GM21737 (cell line): ENCODE results near the gene STPG1.
A peak's percentile ranks its signal among the peaks of the same experiment; 100 is the strongest.

Source experiments
- ATAC-seq: cut with Tn5 transposase; IDR thresholded peaks from one replicate; pipeline ENCODE4 v1.9.1; 2021; ENCODE audit warnings: mild to moderate bottlenecking, moderate library complexity; ENCODE audit not compliant: unreplicated experiment

STPG1 gene

DNA sequence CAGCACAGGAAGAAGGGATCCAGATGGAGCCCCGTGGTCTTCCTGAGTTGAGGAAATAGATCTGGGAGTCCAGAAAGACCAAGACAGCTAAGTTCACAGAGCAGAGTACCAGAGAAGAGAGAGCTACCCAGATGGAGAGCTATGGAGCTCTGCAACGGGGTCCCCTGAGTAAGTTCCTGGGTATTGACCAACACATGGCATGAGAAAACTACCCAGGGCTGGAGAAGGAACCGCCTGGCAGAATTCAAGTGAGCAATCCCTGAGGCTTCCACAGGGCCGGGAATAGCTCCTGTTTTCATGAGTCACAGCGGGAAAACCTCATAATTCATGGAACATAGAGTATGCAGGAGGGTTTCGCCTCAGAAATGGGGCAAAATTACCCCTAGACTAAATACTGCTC, 19.7 kb downstream of the STPG1 start:
- no peak for ATAC-seq

DNA sequence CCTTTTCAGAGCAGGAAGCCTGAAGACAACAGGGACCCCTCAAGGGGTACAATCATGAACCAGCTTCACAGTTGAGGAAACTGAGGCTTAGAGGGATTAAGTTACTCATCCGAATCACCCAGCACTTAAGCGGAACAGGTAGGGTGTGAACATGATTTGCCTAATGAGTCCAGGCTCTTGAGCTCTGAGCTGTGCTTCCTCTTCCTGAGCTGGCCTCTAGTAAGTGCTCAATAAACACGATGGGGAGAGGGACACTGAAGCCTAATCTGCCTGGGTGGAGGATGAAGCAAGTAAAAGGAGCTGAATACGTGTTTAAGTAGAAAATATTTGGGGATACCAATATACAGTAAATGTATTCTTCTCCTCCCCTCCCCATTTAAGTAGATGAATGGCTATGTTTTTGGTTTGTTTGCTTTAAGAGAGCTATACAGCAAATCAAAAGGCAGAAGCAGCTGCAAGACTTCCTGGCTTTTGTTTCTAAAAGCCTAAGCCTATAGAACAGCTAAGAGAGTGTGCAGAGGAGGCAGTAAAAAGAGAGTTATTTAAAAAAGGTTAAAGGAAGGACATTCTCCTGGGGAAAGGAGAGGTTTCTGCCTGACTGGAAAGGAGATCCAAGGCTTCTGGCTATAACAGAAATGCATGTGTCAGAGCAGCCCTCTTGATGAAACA, 20.5 kb downstream of the STPG1 start:
- ATAC-seq: no peak

DNA sequence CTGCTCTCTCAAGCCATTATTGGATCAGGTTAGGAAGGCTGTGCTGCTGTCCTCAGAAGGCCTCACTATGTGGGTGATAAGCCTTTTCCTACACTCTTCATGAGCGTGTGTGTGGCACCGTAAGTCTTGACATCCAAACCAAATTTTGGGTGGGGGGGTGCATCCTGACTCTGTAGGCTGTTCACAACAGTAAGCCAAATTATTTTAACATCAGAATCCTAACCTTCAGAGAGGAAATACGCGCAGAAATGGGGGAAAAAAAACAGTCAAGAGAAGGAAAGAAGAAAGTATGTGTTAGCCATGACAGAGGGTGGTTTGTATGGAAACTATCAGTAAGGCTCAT, 21.0 kb downstream of the STPG1 start:
- ATAC-seq: no peak

DNA sequence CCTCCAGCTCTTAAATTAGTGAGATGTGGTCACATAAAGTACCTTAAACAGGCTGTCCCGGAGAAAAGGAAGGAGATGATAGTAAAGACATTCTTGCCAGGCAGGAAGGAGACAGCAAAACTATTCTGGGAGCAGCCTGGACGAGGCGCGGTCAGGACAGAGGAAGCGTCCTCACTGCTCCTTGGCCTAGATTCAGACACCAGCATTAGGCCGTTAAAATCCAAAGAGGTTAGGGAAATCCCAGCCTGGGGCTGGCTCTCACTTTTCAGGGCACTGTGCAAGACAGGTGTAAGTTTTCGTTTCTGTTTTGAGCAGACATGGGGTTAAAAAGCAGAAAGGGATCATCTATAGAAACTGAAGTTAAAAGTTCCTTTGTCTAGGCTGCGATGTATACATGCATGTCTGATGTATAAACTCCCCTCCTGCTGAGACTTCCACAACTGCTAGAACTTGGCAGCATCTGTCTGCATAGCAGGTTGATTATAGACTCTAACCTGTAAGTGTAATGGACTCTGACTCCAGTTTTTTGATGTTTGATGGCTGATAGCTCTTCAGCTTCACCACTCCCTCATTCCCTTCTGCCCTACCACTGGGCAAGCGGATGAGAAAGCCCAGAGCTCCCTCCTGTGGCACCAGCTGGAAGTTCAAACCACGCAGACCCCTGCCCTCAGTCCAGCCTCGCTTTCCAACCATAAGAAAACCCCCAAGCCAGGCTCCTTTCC, 21.5 kb downstream of the STPG1 start:
- peak; percentile 73 for ATAC-seq

DNA sequence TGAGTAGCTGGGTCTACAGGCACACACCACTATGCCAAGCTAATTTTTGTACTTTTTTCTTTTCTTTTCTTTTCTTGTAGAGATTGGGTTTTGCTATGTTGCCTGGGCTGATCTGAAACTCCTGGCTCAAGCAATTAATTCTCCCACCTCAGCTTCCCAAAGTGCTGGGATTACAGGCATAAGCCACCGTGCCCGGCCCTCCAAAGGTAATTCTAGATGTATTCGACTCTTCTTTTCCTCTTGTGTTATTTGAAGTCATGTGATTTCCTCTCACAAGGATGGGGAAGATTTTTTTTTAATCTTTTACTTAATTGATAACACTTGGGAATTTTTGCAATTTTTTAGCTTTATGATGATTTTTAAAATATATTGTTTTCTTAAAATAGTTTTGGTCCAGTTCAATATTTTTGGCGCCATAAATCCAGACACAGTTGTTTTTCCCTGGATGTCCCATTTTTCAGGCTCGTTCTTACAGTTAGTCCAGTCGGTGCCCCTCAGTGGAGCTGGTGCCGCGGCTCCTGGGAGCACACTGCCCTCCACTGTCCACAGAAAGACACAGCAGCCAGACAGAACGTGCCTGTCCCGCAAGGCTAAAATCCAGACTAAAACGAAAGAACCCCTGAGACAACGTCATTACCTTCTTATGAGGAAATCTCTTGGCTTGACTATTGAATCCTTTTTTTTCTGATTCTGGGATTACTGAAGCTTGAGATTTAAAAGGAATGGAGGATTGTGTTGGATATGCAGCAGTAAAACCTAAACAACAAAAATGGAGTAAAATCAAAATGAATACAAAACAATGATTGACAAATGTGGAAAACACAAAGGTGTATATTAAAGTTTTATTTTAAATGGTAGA, 22.4 kb downstream of the STPG1 start:
- peak; percentile 48 for ATAC-seq

DNA sequence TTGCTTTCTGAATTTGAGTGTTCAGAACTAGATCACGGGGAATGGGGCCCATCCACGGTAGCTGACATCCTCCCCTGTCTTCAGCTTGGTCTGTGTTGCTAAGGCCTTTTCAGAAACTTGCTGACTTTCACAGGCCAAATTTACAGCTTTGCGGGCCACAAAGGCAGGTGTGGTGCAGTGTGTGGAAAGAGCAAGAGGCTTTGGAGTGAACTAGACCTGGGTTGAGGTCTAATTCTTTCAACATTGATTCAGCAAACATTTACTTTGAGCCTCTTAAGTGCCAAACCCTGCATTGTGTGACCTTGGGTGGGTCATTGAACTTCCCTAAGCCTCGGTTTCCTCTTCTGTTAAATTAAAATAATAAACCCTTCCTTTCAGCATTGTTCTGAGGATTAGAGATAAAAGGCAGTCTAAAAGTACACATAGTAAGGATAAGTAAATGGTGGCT, 24.3 kb downstream of the STPG1 start:
- no peak for ATAC-seq

DNA sequence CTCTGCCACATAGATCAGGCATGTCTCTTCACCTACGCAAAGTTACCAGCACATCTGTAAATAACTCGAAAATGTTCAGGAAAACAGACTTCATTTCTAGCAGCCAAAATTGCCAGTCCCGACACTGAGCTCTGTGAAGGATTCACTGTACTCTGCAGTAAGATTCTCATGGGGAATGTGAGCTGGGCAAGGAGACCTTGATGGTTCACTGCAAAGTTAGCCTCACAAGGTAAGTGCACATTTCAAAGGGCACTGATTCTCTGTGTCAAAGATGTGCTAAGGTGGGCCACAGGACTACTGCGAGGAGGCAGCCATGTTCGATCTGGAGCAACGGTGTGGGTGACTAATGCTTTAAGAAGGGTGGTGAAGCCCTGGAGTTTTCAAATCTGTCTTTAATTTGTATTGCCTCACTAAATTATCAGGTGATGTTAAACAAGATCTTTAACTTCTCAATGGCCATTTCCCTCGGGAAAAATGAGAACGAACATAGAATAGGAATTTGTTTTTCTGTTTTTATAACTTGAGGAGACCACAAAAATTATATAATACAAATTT, 25.2 kb downstream of the STPG1 start:
- ATAC-seq: no peak

DNA sequence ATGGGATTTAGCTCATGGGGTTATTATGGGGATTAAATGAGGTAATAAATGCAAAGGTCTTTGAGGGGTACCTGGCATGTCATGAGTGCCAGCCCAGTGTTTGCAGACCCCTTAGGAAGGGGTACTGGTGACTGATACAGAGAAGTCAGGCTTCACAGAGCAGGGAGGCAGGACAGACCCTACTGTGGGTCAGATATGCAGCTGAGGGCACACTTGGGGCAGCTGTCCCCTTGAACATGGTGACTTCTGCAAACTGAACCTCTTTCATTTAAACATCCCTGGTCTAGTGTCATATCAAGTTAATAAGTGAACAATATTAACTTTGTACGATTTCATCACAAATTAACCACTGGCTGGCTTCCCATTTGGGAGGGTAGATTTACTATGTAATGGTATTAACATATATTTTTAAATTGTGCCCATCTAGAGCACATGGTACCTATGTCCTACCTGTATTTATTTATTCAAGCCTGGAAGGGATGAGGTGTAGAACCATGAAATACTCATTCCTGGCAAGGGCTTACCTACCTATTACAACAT, 25.9 kb downstream of the STPG1 start:
- no peak for ATAC-seq

DNA sequence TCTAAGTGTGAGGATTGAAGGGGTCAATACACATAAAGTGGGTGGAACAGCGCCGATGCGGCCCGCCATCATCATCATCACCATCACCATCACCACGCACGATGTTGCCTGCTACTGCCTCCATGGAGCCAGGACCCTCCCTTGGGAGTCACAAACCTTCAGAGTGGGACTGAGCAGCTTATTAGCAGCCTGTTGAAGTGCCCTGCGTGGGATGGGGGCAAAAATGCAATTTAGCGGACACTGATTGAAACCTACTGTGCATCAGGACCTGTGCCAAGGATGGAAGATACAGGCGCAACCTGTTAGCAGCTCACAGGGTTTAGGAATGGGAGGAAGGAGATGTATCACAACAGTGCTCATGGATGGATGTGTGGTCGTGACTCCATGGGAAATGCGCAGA, 26.7 kb downstream of the STPG1 start:
- ATAC-seq: no peak

DNA sequence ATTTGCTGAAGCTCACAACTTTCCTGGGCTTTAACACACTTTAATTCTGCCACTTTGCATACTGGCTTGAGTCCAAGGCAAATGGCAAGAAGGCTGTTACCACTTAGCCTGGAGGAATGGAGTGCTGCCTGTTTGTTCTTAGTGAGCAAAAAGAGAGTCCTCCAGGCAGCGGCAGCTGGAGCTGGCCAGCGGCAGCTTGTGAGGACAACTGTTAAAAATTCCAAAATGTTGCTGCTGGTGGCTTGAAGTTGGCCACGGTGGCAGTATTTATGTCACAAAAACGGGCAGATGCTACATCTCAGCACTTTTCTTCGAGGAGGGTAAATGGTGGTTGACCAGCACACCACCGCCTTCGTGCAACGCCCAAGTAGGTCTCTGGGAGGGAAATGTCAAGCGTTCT, 27.3 kb downstream of the STPG1 start:
- ATAC-seq: no peak

DNA sequence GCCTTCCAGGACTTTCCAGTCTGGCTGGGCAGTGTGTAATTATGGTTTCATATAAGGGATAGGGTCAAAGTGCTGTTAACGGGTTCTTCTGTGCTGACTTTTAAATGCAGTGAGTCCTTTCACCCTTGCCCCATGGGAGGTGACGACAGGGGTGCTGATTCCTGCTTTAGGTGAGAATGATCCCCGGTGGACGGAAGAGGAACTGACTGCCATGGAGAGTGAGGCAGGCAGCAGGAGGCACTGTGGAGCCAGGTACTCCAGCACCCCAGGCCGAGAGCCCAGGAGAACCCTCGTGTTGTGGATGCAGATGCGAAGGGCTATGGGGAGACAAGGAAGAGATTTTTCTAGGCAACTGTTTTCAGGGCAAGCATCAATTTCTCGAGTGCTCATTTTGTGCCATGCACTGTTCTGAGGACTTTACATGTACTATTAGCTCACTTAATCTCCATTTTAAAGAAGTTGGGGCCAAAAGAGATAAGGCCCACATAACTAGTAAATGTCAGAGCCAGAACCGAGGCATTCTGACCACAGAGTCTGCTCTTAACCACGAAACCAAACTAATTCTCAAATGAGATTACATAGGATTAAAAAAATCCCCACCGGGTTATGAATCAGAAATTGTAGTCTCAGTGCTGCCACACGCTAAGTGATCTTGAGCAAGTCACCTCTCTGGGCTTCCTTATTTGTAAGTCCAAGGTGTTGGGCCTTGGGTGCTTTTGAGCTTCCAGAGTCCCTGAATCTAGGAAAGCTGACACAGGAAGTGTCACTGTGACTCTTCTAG, 28.2 kb downstream of the STPG1 start:
- ATAC-seq: no peak

DNA sequence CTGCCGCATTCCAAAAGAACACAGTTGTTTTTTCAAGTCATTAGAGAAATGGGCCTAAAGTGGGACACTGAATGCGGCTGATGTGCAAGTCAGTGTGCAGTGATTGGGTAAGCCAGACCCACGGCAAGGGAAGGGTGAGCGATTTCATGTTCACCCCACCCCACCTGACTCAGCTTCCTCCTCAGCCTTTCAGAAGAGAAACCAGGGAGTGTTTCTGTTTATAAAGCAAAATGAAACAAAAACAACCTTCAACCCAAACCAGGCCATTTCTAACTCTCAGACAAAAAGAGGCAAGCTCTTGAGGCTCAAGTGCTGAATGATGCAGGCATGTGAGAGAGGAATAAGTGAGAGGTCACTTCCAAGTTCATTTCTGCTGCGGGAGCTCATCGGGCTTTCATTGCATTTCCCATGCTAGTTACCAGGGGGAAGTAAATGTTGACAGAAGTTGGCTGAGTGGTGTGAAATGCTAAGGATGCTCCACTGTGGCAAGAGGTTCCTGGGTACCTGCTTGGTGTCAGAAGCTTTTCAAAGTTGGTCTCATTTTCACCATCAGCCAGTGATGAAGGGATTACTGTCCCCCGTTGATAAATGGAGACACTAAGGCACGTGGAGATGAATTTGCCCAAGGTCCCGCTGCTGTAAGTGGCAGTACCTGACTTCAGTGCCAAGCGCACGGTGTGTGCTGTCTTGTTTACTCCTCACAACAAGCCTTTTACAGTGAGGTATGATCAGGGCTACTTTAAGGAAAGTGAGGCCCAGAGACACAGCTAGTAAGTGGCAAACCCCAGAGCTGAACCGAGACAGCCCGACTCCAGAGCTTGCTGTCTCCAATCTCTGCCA, 29.1 kb downstream of the STPG1 start:
- ATAC-seq: peak; percentile 49

DNA sequence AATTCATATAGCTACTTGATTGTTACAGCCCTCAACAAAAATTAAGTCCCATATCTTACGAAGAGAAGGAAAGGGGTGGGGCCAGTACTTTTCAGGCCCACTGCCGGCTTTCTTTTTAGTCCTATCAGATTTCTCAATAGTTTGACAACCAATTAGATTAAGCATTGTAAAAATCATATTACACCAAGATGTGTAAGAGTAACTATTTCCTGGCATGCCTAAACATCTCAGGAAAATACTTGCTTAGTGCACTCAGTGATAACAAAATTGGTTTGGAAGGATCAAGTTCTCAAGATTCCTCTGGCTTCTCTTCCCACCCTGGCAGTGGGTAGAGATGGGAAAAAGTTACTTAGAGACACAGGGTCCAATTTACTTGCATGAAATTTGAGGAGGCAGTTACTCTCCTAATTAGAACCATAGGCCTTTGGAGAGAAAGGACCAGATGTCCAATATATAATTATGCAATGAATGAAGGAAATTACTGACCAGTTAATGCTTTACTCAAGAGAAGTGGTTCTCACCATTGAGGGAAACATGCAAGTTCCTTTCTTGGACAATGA, 30.1 kb downstream of the STPG1 start:
- no peak for ATAC-seq

DNA sequence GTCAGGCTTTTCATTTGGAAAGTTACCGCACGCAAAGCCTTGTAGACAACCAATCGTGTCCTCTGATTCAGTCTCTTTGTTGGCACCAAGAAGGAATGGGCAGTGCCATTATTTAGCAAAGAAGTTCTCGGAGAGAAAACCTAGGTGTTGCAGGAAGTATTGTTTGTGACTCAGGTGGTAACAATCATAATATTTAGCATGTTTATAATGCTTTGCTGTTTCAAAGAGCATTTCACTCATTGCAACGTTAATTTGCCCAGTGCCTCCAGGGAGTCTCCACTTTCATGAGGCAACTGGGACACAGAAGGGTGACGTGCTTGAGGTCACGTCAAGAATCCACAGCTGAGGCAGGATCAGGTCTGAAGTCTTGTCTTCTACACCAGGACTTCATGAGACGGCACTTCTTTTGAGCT, 31.4 kb downstream of the STPG1 start:
- ATAC-seq: no peak

DNA sequence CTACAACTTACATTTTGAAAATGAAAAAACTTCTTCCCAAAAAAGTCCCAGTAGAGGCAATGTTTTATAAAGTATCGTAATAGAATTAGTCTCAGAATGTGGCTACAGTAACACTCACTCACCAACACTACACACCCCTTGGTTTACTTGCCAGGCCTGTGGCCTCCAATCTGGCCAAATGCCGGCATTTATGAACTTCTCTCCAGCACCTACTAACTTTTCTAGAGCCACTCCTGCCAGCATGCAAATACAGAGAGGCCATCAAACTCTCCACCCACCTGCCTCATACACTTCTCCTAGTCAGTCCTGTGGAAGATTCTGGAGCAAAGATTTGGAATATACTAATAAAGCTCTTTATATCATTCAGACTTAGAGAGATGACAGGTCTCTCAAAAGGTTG, 32.3 kb downstream of the STPG1 start:
- ATAC-seq: no peak

DNA sequence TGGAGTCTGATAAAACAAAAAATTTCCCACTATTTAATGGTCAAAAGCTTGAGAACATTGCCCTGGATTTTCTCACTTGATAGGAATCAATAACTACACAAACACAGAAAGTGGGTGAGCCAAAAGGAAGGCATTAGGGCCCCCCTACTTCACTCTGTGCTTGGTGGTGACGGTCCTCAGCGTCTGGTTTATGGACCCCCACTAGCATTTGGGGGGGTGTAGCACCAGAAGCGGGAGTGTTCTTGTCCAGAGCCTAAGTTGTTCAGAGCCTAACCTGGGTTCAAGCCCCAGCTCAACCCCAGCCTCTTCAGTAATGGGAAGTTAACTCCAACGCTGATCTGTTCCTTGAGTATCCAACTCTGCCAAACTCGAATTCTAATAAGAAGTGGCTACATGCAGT, 33.1 kb downstream of the STPG1 start:
- no peak for ATAC-seq

DNA sequence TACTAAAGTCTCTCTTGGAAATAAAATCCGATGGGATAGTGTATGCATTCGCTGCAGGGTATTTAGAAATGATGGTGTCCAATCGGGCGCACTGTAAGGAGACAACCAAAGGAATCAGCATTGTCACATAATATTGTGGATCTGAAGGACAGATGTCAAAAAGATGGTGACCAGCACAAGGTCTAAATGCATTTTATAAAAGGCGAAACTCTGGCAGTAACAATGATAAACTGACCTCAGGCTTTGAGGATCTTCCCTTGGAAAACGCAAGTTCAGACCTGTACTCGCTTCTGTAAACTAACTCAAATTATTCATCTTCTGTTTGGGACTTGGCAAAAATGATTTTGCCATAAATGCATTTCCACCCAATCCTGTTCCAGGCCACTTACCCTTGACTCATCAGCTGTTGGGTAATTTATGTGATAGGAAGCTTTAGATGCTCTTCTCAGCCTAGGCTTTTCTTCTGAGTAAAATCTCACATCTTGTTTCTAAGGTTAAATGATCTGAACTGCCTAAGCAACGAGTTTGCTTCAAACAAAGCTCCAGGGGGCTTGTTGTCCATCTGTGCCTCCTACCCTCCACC, 33.8 kb downstream of the STPG1 start:
- ATAC-seq: no peak

DNA sequence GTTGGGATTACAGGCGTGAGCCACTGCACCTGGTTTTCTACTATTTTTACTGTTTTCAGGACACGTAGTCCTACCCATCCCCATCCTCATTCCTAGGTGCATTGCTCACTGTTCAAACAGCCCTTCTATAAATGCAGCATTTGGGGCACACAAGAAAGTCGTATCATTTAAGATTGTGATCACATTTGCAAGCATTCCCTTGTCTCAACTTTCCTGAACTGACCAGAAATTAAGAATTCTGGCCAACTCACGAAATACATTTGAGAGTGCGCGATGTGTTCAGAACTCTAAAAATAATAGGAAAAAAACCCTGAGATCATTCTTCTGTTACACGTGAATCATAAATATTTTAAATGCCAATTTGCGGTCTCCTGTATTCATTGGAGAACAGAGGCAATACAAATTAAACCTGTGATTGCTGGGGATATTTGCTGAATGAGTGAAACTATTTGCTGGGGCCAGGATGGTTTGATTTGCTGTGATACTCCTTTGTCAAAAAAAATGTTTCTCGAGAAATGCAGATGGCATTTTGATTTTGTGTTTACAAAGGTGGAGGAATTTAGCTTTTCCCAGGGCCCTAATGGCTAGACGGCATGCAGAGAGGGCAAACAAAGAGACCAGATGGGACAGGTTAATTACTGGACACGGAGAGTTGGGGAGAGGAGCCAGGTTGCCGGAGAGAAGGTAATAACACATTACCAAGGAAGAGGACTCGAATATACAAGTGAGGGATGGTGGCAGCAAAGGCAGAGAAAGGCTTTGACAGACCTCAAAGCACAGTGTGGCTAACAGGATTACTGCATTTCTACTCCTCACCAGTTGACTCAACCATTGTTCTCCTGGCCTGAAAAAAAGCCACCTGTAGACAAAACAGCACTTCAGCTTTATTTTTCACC, 38.4 kb downstream of the STPG1 start:
- no peak for ATAC-seq
